HG03432 (cell line): ENCODE measurements around the gene SPATA1.

ENCODE experiments used
- ATAC-seq: cut with Tn5 transposase; IDR thresholded peaks from one replicate; pipeline ENCODE4 v1.9.1; 2021; ENCODE audit warnings: mild to moderate bottlenecking, moderate library complexity; ENCODE audit not compliant: unreplicated experiment

SPATA1 gene

GRCh38 chr1:84508510-84508909 is 2.3 kb downstream of the SPATA1 start:
- ATAC-seq = no peak

GRCh38 chr1:84509029-84509428 is 2.8 kb downstream of the SPATA1 start:
- ATAC-seq = no peak

- ATAC-seq = no peak
Observed at GRCh38 chr1:84510165-84510564, 4.0 kb downstream of the SPATA1 start.

- no peak for ATAC-seq
Observed at GRCh38 chr1:84510668-84511067, 4.5 kb downstream of the SPATA1 start.

- ATAC-seq = no peak
Observed at GRCh38 chr1:84524590-84524989, 18.4 kb downstream of the SPATA1 start.

- ATAC-seq = no peak
Observed at GRCh38 chr1:84525779-84526178, 19.6 kb downstream of the SPATA1 start.

GRCh38 chr1:84538599-84538998 is 32.4 kb downstream of the SPATA1 start:
- no peak for ATAC-seq

GRCh38 chr1:84539972-84540371 is 33.8 kb downstream of the SPATA1 start:
- no peak for ATAC-seq

GRCh38 chr1:84540759-84541158 is 34.6 kb downstream of the SPATA1 start:
- ATAC-seq = no peak

GRCh38 chr1:84541679-84542078 is 35.5 kb downstream of the SPATA1 start:
- no peak for ATAC-seq

GRCh38 chr1:84550826-84551225 is 44.6 kb downstream of the SPATA1 start:
- ATAC-seq = no peak

- no peak for ATAC-seq
Observed at GRCh38 chr1:84569216-84569615, 63.0 kb downstream of the SPATA1 start.

GRCh38 chr1:84570436-84571149 is 64.4 kb downstream of the SPATA1 start:
- ATAC-seq = no peak

GRCh38 chr1:84571150-84571535 is 65.0 kb downstream of the SPATA1 start:
- no peak for ATAC-seq

- ATAC-seq = no peak
Observed at GRCh38 chr1:84573481-84573966, 67.3 kb downstream of the SPATA1 start.

GRCh38 chr1:84573967-84574842 is 68.0 kb downstream of the SPATA1 start, which contains the start of gene CTBS:
Gene CTBS, minus strand, starts transcription at chr1:84574440. Its CDS starts 25 bp downstream, at chr1:84574415.
- peak; percentile 90 for ATAC-seq

GRCh38 chr1:84574936-84575335 is 68.8 kb downstream of the SPATA1 start:
- no peak for ATAC-seq

- no peak for ATAC-seq
Observed at GRCh38 chr1:84581648-84582047, 75.5 kb downstream of the SPATA1 start.

GRCh38 chr1:84582802-84583587 is 76.8 kb downstream of the SPATA1 start:
- ATAC-seq = peak; percentile 67

- ATAC-seq = no peak
Observed at GRCh38 chr1:84583648-84584047, 77.5 kb downstream of the SPATA1 start.

GRCh38 chr1:84584126-84584525 is 77.9 kb downstream of the SPATA1 start:
- ATAC-seq = peak; percentile 49
